Measurements from ENCODE around the gene BRAT1.

GRCh38 chr7:2510909-2511768 lies 44.2 kb downstream of the BRAT1 start:
- TF ChIP-seq CTCF (conservative IDR thresholded peaks at IDR 0.05; ENCODE audit: low read depth in 2 of 2) (no peak), POLR2AphosphoS5 (IDR thresholded peaks at IDR 0.05; ENCODE audit: low read depth) (no peak), EZH2phosphoT487 (IDR thresholded peaks at IDR 0.05; ENCODE audit: unreplicated experiment) (no peak), EZH2 (IDR thresholded peaks at IDR 0.05; ENCODE audit: low read depth, unreplicated experiment) (no peak), NANOG (IDR thresholded peaks at IDR 0.05; ENCODE audit: borderline replicate concordance) (no peak), REST (IDR thresholded peaks at IDR 0.05; ENCODE audit: unreplicated experiment) (no peak), JUNB (IDR thresholded peaks at IDR 0.05; ENCODE audit: unreplicated experiment) (no peak), ZNF114 (CRISPR knock-in tag; IDR thresholded peaks at IDR 0.05) (no peak), ZNF331 (CRISPR knock-in tag; IDR thresholded peaks at IDR 0.05; ENCODE audit: low read depth) (no peak), ETS1 (IDR thresholded peaks at IDR 0.05) (no peak), STAT1 (IDR thresholded peaks at IDR 0.05; ENCODE audit: unreplicated experiment) (no peak), CREB1 (CRISPR knock-in tag; IDR thresholded peaks at IDR 0.05; ENCODE audit: low read depth) (no peak)
